ENCODE data around the gene RIPOR3.

DNA sequence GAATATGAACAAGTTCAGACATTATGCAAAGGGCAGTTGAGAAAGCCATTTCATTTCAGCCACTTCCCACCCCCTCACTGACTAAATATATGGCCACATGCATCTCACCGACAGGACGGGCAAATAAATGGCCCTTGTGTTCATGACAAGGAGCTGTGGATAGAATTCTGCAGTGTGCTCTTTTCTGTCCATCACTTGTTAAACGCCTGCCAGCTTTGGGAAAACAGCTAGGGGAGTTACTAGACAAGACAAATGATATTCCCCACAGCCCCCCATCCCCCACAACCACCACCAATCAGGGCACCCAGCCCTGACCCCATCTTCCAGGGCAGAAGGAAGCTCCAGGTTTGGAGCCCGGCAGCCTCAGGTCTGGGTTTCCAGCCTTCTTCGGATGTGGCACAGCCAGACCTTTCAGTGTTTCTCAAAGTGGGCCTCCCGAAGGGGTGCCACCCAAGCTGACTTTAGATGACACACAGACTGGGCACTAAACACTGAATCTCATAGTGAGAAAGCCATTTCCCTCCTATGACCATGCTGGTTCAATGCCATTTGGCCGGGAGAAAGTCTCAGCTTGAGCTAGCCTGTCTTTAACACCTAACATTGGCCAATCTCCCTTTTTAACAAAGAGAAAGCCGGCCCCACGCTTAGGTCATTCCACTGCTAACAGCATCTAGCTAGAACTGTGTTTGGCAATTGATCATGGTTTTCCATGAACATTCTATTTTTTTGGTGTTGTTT, 4.0 kb upstream of the RIPOR3 start:
- TF ChIP-seq FOXK2 (IDR thresholded peaks at IDR 0.05) (no peak), BHLHE40 (IDR thresholded peaks at IDR 0.05; ENCODE audit: borderline replicate concordance) (no peak), SUZ12 (IDR thresholded peaks at IDR 0.05) (no peak), FOXM1 (IDR thresholded peaks at IDR 0.05; ENCODE audit: borderline replicate concordance) (no peak), TARDBP (IDR thresholded peaks at IDR 0.05) (no peak), ELF4 (IDR thresholded peaks at IDR 0.05) (no peak), SP1 (IDR thresholded peaks at IDR 0.05) (no peak), L3MBTL2 (conservative IDR thresholded peaks at IDR 0.05) (no peak), FOXA1 (IDR thresholded peaks at IDR 0.05) (no peak), ZNF384 (IDR thresholded peaks at IDR 0.05) (no peak), NFRKB (IDR thresholded peaks at IDR 0.05) (no peak), HDGF (IDR thresholded peaks at IDR 0.05; ENCODE audit: borderline replicate concordance) (no peak)
- TF ChIP-seq, protein P1, sequence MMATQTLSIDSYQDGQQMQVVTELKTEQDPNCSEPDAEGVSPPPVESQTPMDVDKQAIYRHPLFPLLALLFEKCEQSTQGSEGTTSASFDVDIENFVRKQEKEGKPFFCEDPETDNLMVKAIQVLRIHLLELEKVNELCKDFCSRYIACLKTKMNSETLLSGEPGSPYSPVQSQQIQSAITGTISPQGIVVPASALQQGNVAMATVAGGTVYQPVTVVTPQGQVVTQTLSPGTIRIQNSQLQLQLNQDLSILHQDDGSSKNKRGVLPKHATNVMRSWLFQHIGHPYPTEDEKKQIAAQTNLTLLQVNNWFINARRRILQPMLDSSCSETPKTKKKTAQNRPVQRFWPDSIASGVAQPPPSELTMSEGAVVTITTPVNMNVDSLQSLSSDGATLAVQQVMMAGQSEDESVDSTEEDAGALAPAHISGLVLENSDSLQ (IDR thresholded peaks at IDR 0.05): no peak

Data from HEK293T (cell line).